Activated CD4-positive, CD25-positive, alpha-beta regulatory T cell treated with anti-CD3 and anti-CD28 coated beads, Interleukin-2, amount 50 U/mL, for 24 hours (primary cell): Measurements from ENCODE around the gene COPE.

Experiments used
- ATAC-seq, 2 donors: fragments of 150-1000 bp; cut with Tn5 transposase; one replicate each; pipeline ENCODE4 v1.10.0; 2021; ENCODE audit warnings: mild to moderate bottlenecking in 1 of 2, moderate library complexity in 1 of 2

Gene COPE

GRCh38 chr19:18894254-18895037 is 24.7 kb downstream of the COPE start:
- ATAC-seq: no peak

GRCh38 chr19:18893587-18894253 is 25.5 kb downstream of the COPE start:
- no peak for ATAC-seq

DNA sequence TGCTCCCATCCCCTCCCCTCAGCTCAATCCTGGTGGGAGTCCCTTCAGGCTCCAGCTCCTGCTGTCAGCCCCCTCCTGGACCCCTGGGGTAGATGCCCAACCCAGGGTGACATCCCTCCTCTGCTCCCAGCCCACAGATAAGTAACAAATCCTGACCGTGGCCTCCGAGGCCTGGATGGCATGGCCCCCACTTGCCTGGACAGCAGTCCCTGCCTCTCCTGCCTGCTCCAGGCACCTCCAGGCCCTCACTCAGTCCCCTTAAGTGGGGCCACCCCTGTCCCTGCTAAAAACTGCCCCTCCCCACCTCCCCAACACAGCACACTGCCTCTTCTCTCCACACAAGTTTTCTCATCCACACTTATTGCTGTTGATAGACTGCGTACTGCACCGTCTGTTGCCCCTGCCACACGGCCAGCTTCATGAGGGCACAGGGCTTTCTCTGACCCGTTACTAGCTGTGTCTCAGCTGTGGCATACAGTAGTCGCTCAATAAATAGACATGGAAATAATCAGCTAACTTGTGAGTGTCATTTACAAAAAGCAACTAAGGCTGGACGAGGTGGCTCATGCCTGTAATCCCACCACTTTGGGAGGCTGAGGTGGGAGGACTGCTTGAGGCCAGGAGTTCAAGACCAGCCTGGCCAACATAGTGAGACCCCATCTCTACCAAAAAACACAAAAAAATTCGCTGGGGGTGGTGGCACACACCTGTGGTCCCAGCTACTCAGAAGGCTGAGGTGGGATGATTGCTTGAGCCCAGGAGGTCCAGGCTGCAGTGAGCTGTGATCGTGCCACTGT is 29.0 kb downstream of the COPE start:
- no peak for ATAC-seq

DNA sequence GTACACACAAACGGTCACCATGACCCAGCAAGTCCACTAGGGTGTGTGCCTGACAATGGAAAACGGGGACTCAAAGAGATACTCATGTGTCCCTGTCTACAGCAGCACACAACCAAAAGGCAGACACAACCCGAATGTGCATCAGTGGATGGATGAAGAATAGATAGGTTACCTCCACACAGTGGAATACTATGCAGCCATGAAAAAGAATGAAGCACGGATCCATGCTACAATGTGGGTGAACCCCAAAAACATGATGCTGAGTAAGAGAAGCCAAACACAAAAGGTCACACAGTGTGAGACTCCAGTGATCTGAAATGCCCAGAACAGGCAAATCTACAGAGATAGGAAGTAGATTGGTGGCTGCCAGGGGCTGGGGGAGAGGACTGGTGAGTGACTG is 32.2 kb downstream of the COPE start:
- no peak for ATAC-seq

DNA sequence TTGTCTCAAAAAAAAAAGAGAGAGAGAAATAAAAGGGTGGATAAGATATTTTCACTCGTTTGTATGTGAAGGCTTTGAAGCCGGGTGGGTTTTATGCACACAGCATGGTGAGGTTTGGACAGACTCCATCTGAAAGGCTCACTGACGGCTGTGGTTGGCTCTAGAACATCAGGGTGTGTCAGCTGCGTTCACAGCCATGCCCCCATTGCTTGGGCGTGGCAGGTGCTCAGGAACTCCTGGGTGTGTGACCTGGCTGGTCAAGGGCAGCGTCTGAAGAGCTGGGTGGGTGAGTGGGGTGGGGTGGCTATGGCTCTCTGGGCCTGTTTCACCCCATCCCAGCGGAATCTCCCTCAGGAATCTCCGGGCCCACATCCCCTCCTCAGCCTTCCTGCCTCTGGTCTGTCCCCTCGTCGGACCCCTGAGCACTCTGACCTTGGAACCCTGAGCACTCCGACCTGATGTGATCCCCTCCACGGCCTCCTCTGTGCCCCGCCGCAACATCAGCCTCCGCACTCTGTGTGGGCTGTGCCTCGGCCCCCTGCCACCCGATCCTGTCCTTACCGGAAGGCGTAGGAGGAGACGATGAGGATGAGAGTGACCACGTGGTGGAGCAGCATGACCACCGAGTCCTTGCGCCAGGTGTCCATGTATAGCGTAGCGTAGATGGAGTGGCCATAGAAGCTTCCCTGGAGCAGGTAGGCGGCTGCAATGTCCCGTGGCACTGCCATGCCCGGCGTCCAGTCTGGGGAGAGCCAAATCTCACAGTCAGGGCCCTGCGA is 35.5 kb downstream of the COPE start:
- no peak for ATAC-seq

- ATAC-seq: no peak
These were observed 37.7 kb downstream of the COPE start for GRCh38 chr19:18881491-18881890.

GRCh38 chr19:18879579-18880373 is 39.4 kb downstream of the COPE start:
- ATAC-seq: peak in 1 of 2 donors; percentile 6

DNA sequence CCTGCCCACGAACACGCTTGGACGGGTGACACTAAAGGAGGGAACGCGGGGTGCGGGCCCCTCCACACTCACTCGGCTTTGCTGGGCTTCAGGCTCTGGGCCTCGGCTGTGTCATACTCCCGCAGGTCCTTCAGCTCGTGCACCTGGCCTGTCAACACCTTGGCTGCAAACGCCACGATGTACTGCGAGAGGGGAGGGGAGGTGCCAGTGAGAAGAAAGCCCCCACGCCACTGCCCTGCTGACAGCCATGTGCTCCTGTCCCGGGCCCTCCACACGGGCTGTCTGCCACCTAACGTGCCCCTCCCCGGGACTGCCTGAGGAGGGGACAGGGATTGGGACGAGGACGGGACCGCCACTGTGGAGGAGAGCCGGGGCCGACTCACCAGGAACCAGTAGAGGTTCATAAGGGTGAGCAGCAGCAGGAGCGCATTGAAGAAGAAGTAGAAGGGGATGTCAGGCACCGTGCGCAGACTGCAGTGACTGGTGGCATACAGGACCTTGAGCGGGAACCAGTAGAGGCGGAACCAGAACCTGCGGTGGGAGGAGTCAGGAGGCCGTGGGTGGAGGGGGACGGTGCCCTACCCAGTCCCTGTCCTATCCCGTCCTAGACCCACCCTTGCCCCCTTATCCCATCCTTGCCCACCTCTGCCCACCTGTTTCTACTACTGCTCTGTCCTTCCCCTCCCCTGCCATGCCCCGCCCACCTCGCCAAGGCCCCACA is 40.2 kb downstream of the COPE start:
- no peak for ATAC-seq

DNA sequence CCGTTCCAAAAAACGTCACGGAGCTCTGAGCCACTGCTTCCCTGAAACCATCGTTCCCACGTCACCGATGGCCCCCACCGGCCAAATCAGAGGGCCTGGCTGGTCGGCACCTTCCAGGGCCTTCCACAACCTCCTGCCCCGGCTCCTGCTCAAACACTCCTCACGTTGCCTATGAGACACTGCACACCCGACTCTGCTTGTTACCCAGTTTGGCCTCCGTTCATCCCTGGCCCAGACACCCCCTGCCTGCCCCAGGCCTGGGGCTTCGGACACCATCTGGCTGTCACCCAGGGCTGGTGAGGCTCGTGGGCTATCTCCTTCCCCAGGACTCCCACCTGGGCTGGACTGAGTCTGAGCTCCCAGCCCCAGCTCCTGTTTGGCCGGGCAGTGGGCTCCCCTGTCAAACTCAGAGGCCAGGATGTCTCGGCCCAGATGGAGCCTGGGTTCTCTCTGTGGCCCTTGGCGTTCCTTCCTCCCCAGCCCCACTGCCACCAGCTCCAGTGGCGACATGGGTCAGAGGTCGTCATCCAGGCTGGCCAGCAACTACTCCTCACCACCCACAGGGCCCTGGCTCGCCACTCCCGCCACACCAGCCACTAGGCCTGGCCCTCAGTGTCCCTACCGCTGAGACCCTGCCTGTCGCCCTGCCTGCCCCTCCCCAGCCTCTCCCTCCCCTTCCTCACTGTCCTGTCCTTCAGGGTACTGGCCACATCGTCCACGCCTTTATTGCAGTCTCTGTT is 41.0 kb downstream of the COPE start:
- no peak for ATAC-seq

- ATAC-seq: no peak
These were observed 42.3 kb downstream of the COPE start for GRCh38 chr19:18876865-18877264.

DNA sequence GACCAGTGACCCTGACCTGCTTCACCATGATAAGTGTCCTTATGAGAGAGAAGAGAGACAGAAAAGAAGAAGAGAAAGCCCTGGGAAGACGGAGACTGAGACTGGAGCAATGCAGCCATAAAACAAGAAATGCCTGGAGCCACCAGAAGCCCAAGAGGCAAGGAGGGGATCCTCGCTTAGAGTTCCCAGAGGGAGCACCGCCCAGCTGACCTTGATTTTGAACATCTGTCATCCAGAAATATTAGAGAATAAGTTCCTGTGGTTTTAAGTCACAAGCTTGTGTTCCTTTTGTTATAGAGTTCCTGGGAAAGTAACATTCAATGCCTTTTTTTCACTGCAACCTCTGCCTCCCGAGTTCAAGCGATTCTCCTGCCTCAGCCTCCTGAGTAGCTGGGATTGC is 43.5 kb downstream of the COPE start:
- no peak for ATAC-seq

GRCh38 chr19:18871543-18871942 is 47.6 kb downstream of the COPE start:
- ATAC-seq: no peak

GRCh38 chr19:18870531-18871172 is 48.5 kb downstream of the COPE start:
- ATAC-seq: no peak

DNA sequence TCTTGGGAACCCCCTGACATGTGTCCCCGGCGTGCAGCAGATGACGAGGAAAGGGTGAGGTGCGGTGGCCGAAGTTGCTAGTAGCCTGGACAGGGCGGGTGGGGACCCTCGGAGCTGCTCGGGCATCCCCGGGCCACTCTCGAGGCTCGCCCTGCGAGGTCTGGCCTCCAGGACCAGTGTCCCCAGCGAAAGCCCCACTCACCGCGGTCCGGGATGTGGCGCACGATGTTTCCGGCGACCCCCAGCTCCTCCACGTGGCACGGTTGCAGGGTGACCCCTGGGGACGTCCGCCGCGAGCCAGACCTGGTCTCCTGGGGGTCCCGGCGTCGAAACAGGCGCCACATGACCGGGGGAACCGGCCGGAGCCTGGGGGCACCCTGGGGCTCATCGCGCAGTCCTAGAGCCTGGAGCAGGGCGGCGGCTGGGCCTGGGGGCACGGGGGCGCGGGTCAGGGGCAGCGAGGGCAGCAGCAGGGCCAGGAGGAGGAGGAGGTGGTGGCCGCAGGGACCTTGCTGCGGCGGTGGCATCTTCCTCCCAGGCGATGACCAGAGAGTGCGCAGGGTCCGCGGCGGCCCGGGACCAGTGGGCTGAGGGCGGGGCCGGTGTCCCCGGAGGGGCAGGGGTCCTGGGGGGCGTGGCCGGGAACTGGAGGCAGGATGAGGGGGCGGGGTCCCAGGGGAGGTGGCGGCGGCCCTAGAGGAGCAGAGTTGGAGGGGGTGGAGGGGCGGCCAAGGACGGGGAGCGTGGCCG is 49.2 kb downstream of the COPE start:
- ATAC-seq: no peak

DNA sequence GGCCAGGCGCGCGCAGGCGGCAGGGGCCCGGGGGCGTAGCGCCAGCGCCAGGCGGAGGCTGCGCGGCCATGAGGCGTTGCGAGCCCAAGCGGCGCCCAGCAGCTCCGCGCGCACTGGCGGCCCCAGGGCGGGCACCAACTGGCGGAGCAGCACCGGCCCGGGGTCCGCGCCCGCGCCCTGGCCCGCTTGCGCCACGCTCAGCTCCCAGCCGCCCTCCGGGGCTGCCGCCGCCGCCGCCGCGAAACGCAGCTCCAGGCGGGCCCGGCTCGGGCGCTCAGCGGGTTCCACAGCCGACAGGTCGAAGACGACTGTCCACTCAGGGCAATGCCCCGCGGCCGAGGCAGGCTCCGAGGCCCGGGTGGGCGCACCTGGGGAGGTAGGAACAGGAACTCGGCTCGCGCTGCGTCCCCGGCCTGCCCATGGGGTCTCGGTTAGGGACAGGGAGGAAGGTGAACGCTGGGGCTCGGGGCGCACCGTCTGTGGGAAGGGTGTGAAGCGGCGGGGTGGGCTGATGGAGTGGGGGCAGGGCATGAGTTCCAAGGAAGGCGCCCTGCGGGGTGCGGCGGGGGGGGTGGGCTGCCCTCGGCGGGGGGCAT is 50.1 kb downstream of the COPE start:
- no peak for ATAC-seq

DNA sequence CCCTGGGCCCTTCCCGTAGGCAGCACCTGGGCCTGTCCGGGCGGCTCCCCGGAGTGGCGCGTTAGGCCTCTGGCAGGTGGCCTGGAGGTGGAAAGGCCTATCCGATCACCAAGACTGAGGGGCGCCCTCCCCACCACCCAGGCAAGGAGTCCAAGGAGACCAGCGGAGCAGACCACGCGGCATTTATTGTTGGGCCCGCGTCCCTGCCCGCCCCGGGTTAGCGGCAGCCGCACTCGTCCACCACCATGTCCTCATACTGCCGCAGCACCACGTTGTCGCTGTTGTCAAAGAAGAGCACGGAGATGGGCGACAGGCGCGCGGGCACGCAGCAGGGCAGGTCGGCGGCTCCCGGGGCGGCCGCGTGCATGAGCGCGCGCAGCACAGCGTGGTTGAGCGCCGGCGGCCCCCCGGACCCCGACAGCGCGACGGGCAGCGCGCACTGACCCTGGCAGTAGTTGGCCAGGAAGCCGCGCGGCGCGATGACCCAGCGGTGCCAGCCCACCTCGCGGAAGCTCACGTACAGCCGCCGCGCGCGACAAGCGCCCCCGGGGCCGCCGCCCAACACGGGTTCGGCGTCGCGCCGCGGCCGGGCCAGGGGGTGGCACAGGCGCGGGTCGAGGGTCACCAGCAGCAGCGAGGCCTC is 50.7 kb downstream of the COPE start:
- ATAC-seq: no peak

DNA sequence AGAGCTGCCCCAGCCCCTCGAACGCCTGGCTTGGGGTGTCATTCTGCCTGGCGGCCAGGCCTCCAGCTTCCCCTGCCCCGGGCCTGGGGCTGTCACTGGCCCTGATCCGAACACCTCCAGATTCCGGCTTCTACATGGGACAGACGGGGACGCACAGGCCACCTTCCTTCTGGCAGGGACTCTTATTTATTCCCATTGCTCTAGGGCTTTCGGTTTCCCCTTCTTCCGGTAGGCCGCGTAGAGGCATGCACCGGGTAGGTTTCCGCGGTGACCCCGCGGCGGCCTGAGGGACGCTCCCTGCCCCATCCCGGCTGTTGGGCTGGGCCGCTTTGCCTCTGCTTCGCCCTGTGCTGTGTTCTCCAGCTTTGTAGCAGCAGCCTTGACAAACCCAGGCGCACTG is 51.4 kb downstream of the COPE start:
- no peak for ATAC-seq

GRCh38 chr19:18867199-18867598 is 52.0 kb downstream of the COPE start:
- no peak for ATAC-seq
